Sigmoid colon (tissue), 7 donors: ENCODE results near the gene RAB23. TPM values are rescaled to one million over a fixed set of nuclear protein-coding genes. Genes with fewer than 3 reads are reported as not detected.

Source experiments
- DNase-seq: peaks from one replicate; pipeline ENCODE4 v3.0.0-alpha.2; 2019
- H3K27ac ChIP-seq, 4 donors: fragments of 200-600 bp; sonication (generic); one replicate each; pipeline ENCODE4 v1.5.1; 2016 to 2019; ENCODE audit warnings: mild to moderate bottlenecking in 1 of 4
- H3K27me3 ChIP-seq, 3 donors: fragments of 200-600 bp; sonication (generic); one replicate each; pipeline ENCODE4 v1.5.1; 2019; ENCODE audit warnings: mild to moderate bottlenecking in 1 of 3
- H3K36me3 ChIP-seq, 4 donors: fragments of 200-600 bp; sonication (generic); one replicate each; pipeline ENCODE4 v1.5.1; 2016 to 2019
- H3K4me1 ChIP-seq, 4 donors: fragments of 200-600 bp; sonication (generic); one replicate each; pipeline ENCODE4 v1.5.1; 2017 to 2019
- H3K4me3 ChIP-seq, 4 donors: fragments of 200-600 bp; sonication (generic); one replicate each; pipeline ENCODE4 v1.5.1; 2017 to 2019; ENCODE audit warnings: mild to moderate bottlenecking in 2 of 4, moderate library complexity in 1 of 4
- H3K9me3 ChIP-seq, 4 donors: fragments of 200-600 bp in 3 of 4; sonication (generic) in 3 of 4; one replicate each; pipeline versions ENCODE4 v1.5.1 to v1.6.1; 2013 to 2019
- EP300 ChIP-seq, 4 donors: sonication (generic); formaldehyde crosslinking; IDR thresholded peaks; one replicate each; pipeline ENCODE4 v1.6.1; 2017; ENCODE audit warnings: antibody characterized with exemption in 4 of 4
- POLR2A ChIP-seq, 2 donors: fragments of 450-650 bp; IDR thresholded peaks; one replicate each; pipeline ENCODE4 v1.6.1; 2016; ENCODE audit warnings: antibody characterized with exemption in 2 of 2, mild to moderate bottlenecking in 2 of 2, moderate library complexity in 2 of 2
- POLR2AphosphoS5 ChIP-seq, 4 donors: sonication (generic); formaldehyde crosslinking; IDR thresholded peaks; one replicate each; pipeline ENCODE4 v1.6.1; 2017; ENCODE audit warnings: antibody characterized with exemption in 4 of 4
- WGBS, 2 donors: extraction: QIAGEN DNeasy Blood & Tissue Kit; methylation state at CpG; one replicate each; pipeline ENCODE4 v1.1.7; 2013; 5-methylcytosine and 5-hydroxymethylcytosine counted together
- intact Hi-C: fragments of 100-400 bp; cut with DNase I; formaldehyde crosslinking; loops from one replicate; pipeline ENCODE4 v1.15.1; 2023
- polyA plus RNA-seq, 3 donors: library from polyadenylated mRNA; stranded (reverse); fragments of 200-250 nt; gene quantifications; one replicate each; pipeline ENCODE4 v1.2.3, GENCODE V29; 2013
- total RNA-seq, 4 donors: library from RNA; depleted of rRNA; stranded (reverse); fragments of >200 nt; gene quantifications; one replicate each; pipeline ENCODE4 v1.1.0, GENCODE V29; 2016
- TF ChIP-seq, protein P1 (sequence below), 4 experiments: fragments of 450-650 bp in 3 of 4; fragments of 200-600 bp in 1 of 4; IDR thresholded peaks; one replicate each; pipeline ENCODE4 v1.5.1; 2016 to 2019; ENCODE audit warnings: antibody characterized with exemption in 4 of 4, mild to moderate bottlenecking in 3 of 4, moderate library complexity in 2 of 4
- donor health status: healthy with polysubstance abuse.
- donor health status: Bipolar disorder and iron deficiency.
- donor health status: healthy.

RAB23 gene
- total and polyA plus RNA-seq, 7 donors = 3.5 to 188 (median 115) TPM

DNA sequence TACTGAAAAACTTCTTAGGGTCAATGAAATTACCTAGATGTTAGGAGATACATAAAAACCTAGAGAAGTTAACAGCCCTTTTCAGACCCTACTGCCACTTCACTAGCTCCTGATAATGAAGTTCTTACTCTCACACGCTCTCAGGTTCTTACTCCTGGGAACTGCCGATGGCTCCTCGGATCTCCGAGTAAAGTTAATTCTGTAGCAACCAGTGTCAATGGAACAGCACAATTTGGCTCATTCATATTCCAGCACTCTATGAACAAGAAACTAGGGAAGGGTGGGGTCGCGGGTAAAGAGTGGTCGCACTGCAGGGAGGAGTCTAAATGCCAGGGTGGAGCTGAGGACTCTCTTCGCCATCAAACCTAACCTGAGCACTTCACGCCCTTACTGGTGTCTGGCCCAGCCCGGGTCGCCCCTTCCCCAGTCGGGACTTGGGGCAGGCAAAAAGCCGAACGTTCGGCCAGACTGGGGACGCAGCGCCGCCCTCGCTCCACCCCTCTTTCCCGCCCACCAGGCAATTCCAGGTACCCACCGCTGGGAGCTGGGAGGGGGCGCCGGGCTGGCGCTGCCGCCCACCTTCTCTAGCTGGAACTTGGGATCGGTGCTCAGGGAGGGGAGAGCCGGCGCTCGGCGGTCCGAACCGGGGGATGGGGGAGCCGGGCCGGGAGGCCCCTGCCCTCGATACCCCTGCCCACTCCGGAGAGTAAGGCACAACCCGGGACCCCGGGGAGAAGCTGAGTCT is 744 bp downstream of the RAB23 start:
- H3K36me3 ChIP-seq = no peaks in the 10 kb centered on the region
- TF ChIP-seq POLR2AphosphoS5 (IDR thresholded peaks at IDR 0.05) (peak; percentile 44 to 72 (median 64)), EP300 (IDR thresholded peaks at IDR 0.05) (no peak), POLR2A (IDR thresholded peaks at IDR 0.05) (peak in 1 of 2 donors; percentile 38)
- TF ChIP-seq, protein P1, sequence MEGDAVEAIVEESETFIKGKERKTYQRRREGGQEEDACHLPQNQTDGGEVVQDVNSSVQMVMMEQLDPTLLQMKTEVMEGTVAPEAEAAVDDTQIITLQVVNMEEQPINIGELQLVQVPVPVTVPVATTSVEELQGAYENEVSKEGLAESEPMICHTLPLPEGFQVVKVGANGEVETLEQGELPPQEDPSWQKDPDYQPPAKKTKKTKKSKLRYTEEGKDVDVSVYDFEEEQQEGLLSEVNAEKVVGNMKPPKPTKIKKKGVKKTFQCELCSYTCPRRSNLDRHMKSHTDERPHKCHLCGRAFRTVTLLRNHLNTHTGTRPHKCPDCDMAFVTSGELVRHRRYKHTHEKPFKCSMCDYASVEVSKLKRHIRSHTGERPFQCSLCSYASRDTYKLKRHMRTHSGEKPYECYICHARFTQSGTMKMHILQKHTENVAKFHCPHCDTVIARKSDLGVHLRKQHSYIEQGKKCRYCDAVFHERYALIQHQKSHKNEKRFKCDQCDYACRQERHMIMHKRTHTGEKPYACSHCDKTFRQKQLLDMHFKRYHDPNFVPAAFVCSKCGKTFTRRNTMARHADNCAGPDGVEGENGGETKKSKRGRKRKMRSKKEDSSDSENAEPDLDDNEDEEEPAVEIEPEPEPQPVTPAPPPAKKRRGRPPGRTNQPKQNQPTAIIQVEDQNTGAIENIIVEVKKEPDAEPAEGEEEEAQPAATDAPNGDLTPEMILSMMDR (IDR thresholded peaks at IDR 0.05) = peak; percentile 57 to 84 (median 66)
- peak overlapping the region; percentile 87 to 97 (median 90) for H3K4me3 ChIP-seq
- peaks cover 0 to 75% (median 38%) of the 10 kb centered on the region in 4 donors for H3K4me1 ChIP-seq
- no peaks in the 10 kb centered on the region for H3K27me3 ChIP-seq
- 0 to 1% methylated on average over 38 of the region's 38 CpGs for WGBS, 2 donors
- DNase-seq = peak; percentile 86
- no peaks in the 10 kb centered on the region for H3K9me3 ChIP-seq
- peak overlapping the region; percentile 94 to 100 (median 96) for H3K27ac ChIP-seq
- intact Hi-C loops = loop anchor here (2.0 kb wide), 1 partner anchor 49 kb away; the partner anchor contains the start of gene BAG2

- no peaks in the 10 kb centered on the region for H3K9me3 ChIP-seq
- no peak for TF ChIP-seq POLR2A (IDR thresholded peaks at IDR 0.05)
- TF ChIP-seq EP300 (IDR thresholded peaks at IDR 0.05) = no peak
- TF ChIP-seq, protein P1 (IDR thresholded peaks at IDR 0.05) = no peak
- TF ChIP-seq POLR2AphosphoS5 (IDR thresholded peaks at IDR 0.05) = no peak
- WGBS, 2 donors = 91 to 95% methylated on average over 2 of the region's 2 CpGs
- no peaks in the 10 kb centered on the region for H3K27me3 ChIP-seq
- H3K27ac ChIP-seq = peak overlapping the region in 3 of 4 donors; percentile 96 to 100 (median 97)
- peaks cover 0 to 70% (median 31%) of the 10 kb centered on the region in 4 donors for H3K4me1 ChIP-seq
- H3K36me3 ChIP-seq = no peaks in the 10 kb centered on the region
- DNase-seq = no peak
- peak overlapping the region; percentile 87 to 97 (median 90) for H3K4me3 ChIP-seq
- intact Hi-C loops = loop anchor here (2.0 kb wide), 1 partner anchor 47 kb away; the partner anchor contains the start of gene BAG2
Observed at GRCh38 chr6:57220083-57220703, 1.9 kb downstream of the RAB23 start.

GRCh38 chr6:57217270-57217669 is 4.8 kb downstream of the RAB23 start:
- no peak for TF ChIP-seq EP300 (IDR thresholded peaks at IDR 0.05)
- intact Hi-C loops = no loop called here
- no peak for DNase-seq

GRCh38 chr6:57216235-57217101 is 5.6 kb downstream of the RAB23 start:
- H3K36me3 ChIP-seq = no peaks in the 10 kb centered on the region
- H3K27me3 ChIP-seq = no peaks in the 10 kb centered on the region
- peak; percentile 33 to 80 (median 64) for TF ChIP-seq POLR2AphosphoS5 (IDR thresholded peaks at IDR 0.05)
- peak in 2 of 4 donors; percentile 32 to 67 for TF ChIP-seq EP300 (IDR thresholded peaks at IDR 0.05)
- TF ChIP-seq POLR2A (IDR thresholded peaks at IDR 0.05) = no peak
- TF ChIP-seq, protein P1 (IDR thresholded peaks at IDR 0.05) = peak in 2 of 4 experiments; percentile 11 to 36
- H3K4me1 ChIP-seq = peaks cover 0 to 70% (median 38%) of the 10 kb centered on the region in 4 donors
- no peaks in the 10 kb centered on the region for H3K9me3 ChIP-seq
- intact Hi-C loops = no loop called here
- H3K27ac ChIP-seq = peak overlapping the region; percentile 2 to 100 (median 84)
- DNase-seq = peak; percentile 86
- H3K4me3 ChIP-seq = peak overlapping the region in 3 of 4 donors; percentile 10 to 22 (median 13)
- WGBS, 2 donors = 18 to 59% methylated on average over 7 of the region's 7 CpGs

More at GRCh38 chr6:57217270-57217669, 4.8 kb downstream of the RAB23 start:
- no peaks in the 10 kb centered on the region for H3K27me3 ChIP-seq
- peak overlapping the region; percentile 2 to 100 (median 84) for H3K27ac ChIP-seq
- H3K36me3 ChIP-seq = no peaks in the 10 kb centered on the region
- H3K4me3 ChIP-seq = peak overlapping the region in 2 of 4 donors; percentile 10 to 22
- 95 to 97% methylated on average over 11 of the region's 11 CpGs for WGBS, 2 donors
- H3K4me1 ChIP-seq = peaks cover 0 to 62% (median 34%) of the 10 kb centered on the region in 4 donors
- H3K9me3 ChIP-seq = no peaks in the 10 kb centered on the region
